CD4-positive, alpha-beta T cell treated with Interleukin-6 at 100 ng/mL for 8 hours (primary cell): ENCODE measurements around the gene ABO.
"Not testable (repeated sequence)": the region's sequence is repeated elsewhere in the genome, so short reads cannot be mapped to it uniquely, and the experiment has no call there.

Source experiments
- DNase-seq: peaks from one replicate; pipeline ENCODE4 v3.0.0-alpha.2; 2020; ENCODE audit warnings: mixed read lengths, low spot score

Gene ABO

DNA sequence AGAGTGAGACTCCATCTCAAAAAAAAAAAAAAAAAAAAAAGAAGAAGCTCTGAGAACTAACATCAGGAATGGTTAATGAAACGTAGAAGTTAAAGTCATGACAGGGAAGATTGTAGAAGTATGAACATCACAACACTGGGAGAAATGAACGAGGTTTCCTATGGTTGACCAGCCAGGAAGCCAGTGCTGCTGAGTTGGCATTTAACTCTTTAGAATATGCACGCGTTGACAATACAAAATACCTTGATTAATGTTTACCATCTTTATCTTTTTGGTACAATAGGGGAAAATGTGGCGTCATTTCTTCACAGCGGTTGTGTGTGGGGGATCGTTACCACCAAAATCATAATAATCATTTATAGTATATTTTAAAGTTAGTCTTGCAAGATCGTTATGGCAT is 32.0 kb downstream of the ABO start:
- DNase-seq = no peak

DNA sequence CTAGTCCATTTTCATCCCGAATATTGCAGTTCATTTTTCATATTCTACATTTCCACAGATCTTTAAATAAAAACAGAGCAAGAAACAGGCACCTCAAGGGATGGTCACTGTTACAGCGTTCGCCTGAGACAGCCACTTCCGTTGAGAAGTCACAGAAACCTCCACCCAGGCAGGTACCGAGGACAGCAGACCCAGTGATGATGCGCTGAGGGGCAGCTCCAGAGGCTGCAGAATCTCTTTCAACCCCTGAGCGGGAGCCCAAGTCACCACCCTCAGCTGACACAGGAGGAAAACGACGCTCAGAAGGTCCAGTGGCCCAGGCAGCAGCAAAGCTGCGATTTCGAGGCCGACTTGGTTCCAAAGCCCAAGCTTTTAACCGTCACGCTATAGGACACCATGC is 32.8 kb downstream of the ABO start:
- no peak for DNase-seq

DNA sequence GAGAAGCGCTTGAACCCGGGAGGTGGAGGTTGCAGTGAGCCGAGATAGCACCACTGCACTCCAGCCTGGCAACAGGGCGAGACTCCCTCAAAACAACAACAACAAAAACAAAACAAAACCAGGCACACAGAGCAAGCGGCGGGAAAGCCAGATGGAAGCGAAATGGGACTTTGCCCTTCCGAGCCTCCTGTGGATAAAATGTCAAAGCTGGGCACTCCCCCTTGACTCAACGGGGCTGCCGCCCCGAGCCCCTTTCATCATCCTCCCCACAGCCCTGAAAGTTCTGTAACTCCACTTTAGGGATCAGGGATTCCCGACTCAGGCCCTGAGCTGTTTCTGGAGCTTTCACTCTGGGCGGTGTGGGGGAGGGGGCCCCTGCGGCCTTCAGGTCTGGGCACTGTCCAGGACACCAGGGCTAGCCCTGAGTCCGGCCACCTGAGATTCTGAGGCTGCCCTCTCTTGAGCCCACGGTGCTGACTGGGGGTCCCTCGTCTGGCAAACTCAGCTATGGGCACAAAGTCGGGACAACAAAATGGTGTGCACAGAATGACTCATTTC is 35.4 kb downstream of the ABO start:
- DNase-seq = no peak

DNA sequence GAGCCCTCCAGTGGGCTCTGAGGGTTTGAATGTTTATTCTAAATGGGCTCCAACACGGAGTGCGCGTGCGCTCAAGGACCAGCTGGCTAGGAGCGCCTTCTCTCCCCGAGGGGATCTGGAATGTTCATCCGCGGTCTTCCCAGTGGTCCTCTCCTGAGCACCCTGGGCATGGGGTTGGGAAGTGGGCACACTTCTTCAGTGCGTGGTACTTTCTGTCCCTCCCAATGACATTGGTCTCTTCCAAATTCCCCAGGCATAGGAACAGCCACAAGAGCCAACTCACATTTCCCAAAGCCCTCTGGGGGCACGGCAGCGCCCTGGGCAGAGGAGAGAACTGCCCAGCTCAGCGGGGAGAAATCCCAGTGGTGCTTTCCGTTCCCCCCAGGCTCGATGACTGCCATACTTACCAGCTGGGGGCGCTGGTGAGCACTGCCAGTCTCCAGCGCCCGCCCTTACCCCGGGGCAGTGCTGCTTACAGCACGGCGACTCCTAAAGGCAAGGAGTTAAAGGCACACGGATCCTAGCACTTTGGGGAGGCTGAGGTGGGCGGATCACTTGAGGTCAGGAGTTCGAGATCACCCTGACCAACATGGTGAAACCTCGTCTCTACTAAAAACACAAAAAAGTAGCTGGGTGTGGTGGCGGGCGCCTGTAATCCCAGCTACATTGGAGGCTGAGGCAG is 36.0 kb downstream of the ABO start:
- peak; percentile 47 for DNase-seq

DNA sequence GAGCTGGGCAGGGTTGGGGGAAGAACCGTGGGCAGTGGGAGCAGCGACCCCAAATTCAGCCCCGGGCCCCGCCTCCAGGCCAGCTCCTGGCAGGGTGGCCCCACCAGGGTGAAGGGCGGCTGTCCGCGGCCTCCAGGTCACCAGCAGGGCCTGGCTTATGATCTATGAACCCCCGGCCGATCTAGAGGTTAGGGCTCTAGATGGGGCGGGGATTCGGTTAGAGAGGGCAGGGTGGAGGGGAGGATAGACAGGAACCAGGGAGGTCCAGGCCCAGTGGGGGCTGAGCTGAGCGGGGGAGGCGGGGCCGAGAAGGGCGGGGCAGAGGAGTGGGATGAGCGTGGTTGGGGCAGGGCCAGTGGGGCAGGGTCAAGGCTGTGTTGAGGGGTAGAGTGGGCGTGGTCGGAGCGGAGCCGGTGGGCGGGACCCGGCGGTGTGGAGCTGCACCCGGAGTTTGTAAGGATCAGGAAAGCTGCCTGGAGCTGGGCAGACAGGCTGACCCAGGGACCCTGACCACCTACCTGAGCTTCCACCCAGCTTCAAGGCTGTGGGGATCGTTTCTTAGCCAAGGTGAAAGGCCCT is 36.6 kb downstream of the ABO start:
- DNase-seq = peak; percentile 20

DNA sequence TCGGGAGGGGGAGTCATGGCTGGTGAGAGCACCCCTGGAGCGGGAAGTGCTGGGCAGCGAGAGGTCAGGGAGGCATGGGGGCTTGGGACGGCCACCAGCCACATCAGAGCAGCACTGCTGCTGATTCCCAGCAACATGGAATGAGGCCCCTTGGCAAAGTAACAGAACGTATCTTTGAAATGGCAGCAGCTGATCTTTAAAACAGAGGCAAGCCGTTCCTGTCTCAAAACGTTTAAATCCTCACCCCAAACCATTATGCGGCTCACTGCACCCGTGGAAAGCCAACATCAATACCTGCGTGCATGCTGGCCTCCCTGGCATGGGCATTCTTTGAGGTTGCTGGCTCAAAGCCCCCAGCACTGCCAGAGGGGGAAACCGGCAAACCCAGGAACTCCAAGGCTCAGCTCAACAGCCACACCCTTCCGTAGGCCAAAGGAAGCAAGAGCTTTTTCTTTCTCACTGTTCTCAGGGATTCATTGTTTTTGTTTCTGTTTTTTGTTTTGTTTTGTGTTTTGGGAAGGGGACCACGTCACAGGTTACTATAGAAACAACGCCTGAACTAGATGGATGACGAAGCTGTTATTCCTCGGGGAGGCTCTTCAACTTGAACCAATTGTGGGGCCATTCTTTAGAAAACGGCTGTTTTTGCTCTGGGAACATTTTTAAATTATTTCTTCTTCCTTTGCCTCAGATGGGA is 37.8 kb downstream of the ABO start:
- DNase-seq = no peak

DNA sequence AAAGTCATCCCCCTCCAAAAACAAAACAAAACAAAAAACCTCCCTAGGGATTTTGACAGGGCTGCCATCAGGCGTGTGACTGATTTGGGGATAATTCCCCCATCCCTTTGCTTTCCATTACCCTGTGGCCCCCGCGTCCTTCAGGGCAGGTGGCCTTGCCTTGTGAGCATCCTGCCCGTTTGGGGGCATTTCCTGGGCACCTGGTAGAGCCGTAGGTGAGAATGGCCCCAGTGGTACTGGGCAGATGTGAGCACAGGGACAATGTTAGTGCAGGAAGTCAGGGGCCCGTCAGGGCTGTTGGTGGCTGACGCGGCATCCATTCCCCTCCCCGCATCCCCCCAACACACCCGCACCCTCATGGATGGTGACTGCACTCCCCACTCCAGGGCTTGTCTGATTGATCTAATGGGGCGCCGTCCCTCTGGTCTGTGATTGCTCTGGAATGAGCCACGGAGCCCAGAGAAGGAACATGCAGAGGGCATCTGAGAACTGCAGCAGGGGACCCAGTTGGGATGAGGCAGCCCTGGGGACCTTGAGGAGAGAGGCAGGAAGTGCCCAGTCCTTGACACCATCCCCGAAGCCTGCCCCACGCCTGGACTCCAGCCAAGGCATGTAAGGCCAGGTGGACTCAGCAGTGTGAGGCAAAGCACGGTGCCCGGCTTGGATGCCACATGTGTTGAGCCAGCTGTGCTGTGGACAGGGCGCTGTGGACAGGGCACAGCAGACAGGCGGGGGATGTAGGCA is 38.5 kb downstream of the ABO start:
- DNase-seq = not testable (repeated sequence)

DNA sequence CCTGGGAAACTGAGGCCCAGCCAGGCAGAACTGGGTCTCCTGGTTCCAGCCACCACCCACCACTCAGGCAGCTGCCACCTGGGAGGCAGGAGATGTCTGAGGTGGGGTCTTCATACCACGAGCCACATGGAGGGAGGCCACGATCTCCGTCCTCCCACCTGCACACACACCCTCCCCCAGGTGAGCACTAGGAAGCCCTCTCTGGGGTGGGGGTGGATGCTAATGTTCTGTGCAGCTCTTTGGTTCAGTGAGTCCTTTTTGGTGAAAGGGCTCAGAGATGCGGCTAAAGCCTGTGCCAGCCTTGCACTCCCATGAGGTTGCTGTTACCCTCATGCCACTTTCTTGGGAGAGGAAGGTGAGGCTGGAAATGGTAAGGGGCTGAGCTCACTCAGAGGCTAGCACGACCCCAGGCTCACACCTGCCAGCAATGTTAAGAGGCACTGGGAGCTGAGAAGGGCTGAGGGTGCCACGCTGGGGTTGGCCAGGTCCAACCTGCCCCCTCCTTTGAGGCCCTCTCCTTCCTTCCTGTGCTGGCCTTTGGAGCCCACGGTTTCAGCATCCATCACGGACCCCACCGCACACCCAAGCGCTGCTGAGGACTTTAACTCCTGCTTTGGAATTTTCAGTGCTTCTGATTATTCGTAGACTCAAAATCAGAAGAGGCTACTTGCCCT is 39.3 kb downstream of the ABO start:
- DNase-seq = no peak

DNA sequence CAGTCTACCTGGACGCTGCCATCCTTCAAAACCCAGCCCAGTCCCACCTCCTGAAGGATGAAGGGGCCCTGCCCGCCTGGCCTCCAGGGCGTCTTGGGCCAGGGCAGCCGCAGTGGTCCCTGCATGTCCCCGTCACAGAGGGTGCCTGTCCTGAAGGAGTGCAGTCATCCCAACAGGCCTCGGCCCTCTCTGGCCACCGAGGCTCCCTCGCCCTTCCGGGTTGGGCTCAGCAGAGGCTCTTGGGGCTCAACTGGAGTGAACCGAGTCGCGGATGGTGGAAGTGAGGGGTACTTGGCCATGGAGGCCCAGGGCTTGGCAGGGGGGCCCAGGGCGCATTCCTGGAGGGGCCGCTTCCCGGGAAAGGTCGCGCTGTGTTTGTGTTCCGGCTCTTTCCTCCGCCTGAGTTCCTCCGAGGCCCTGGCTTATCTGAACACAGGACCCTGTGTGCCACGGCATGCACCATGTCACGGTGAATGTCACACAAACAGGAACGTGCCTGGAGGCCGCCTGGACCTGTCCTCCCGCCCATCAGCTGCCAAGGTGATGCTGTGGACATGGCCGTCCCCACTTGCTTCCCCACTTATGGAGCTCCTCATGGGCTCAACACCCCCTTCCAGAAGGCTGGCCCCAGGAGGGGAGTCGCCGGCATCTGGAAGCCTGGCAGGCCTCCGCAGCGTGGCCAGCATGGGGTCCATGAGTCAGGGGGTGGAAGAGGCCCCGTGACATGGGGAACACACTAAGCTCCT is 40.3 kb downstream of the ABO start:
- no peak for DNase-seq

DNA sequence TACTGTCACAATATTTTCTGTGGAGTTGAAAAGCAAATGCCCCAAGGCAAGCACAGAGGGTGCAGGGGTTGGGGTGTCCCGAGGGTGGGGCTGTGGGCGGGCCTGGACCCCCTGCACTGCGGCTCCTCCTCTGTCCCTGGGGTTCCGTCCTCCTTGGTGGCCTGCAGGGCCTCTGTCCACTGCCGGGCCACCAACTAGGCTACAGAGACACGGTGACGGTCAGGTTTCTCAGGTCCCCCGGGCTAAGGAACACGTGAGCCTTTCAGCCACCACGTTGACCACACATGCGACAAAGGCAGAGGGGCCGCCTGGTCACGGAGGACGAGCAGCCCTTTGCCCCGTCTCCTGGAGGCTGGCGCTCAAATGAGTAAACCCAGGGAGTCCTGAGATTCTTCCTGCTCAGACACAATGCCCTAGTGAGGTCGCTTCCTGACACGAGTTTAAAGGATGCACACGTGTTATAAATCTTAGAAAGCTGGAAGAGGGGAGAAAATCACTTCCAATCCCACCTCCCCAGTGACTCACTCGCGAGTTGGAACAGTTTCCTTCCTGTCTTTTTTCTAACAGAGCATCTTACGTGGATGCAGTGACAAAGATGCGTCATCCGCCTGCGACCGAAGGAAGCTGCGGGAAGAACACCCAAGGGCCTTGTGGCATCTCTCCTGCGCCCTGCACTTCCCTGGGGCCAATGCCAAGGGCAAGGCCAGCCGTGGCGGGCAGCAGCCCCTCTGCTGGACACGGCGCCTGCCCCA is 41.1 kb downstream of the ABO start:
- DNase-seq = no peak

DNA sequence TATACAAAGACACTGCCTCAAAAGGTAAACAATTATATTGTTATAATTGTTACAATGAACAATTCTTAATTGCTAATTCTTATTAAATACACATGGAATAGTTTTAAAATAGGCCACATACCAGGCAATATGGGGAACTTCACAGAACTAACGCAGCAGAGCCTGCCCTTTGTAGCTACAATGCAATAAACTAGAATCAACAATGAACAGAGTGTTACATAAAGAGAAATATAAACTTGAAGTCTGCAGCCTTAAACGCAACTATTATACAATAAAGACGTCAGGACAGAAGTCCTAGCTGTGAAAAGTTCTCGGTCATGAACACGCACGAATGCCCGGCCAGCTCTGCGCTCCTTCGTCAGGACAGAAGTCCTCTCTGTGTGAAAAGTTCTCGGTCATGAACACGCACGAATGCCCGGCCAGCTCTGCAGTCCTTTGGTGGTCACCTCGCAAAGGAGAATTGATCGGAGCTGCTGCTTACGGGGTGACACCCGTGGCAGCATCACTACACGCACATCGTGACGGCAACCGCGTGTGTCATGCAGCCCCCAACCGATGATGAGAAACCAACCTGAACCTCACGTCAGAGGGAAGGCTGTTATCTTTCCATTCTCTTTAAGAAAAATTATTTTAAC is 43.0 kb downstream of the ABO start:
- not testable (repeated sequence) for DNase-seq

DNA sequence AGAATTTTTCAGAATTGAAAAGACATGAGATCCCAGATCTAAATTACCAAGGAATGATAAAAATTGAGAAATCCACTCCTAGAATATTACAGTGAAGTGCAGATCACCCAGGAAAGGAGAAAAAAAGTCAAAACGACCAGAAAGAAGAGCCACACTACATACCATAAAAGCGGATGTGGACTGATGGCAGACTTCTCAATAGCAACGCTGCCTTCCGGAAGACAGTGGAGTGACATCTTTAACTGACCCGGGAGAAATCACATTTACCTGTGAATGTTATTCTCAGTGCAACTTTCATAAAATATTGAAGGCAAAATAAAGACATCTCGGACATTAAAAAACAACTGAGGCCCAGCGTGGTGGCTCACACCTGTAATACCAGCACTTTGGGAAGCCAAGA is 44.5 kb downstream of the ABO start:
- DNase-seq = not testable (repeated sequence)

DNA sequence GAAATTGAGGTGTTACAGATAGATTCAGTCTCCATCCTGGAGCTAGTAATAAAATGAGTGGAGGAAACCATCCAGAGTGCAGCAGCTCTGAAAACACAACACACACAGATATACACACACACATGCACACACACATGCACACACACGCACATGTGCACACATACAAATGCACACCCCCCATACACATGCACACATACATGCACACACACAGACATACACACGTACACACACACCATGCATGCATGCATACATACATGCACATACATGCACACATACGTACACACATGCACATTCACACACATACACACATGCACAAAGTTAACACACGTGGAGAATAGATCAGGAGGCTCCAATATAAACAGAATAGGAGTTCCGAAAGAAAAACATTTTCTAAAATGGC is 44.9 kb downstream of the ABO start:
- DNase-seq = no peak

DNA sequence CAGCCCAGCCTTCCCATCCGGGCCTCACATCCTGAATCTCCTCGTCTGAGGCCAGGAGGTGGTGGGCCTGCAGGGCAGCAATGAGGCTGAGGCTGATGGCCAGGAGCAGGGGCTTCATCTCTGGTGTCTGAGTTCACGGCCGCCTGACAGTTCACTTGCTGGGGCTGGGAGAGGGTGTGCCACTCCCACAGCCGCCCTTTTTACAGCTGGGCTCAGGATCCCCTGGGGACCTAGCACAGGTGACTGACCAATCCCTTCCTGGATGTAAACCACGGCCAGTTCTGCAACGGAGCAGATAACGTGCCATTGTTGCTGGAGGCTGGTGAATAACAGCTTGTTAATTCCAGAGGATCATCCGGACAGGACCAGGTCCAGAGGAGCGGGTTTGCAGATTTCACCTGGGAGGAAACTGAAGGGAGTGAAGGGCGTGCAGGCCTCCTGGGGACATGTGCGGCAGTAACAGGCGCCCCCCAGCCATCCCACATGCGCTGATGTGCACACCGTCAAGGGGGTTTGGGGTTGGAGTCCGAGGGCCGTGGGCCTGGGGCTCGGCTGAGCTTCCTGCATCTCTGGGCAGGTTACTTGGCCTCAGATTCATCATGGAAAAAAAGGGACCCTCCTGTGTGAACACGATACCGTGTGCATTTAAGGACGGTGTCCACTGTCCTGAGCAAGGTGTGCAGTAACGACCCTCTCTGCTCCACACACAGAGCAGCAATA is 46.4 kb downstream of the ABO start:
- not testable (repeated sequence) for DNase-seq

DNA sequence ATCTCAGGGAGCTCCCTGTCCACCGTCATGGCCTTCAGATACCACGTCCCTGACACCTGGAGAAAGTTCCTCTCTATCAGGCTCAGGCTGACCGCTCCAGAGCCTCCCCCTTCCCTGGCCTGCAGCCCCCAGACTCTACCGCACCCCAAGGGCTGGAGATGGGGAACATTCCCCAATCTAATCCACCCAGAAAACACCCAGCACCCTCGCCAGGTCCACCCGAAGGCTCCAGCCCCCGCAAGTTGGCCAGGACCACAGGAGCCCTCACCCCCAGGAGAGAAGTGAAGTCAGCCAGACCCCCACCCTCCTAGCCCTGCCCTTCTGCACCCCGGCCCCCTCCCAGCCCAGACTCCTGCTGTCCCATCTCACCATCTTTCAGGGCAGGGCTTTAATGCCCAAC is 47.0 kb downstream of the ABO start:
- DNase-seq = not testable (repeated sequence)

DNA sequence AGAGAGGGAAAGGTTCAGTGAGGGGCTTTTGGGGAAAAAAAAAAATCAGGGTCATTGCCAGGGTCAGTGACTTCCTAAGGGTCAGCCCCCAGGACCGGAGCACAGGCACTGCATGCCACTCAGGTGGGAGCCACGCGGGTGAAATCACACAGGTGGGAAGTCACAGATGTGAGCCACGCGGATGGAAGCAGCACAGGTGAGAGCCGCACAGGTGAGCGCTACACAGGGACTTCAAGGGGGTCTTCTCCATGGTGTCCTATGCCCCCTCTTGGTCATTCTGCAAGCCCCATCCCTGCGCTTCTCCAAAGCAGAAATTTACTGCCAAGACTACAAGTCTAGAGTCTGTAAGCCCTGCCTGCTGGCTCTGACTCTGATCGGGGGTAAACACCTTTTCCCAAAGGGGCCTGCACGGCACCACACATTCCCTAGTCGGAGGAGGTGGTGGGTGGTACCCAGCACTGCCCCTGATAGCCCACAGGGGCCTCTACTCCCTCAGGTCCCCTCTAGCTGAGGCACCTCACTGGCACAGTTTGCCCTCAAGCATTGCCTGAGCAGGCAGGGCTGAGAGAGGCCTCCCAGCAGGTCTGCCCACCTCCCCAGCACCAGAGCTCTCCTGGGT is 47.6 kb downstream of the ABO start:
- no peak for DNase-seq

DNA sequence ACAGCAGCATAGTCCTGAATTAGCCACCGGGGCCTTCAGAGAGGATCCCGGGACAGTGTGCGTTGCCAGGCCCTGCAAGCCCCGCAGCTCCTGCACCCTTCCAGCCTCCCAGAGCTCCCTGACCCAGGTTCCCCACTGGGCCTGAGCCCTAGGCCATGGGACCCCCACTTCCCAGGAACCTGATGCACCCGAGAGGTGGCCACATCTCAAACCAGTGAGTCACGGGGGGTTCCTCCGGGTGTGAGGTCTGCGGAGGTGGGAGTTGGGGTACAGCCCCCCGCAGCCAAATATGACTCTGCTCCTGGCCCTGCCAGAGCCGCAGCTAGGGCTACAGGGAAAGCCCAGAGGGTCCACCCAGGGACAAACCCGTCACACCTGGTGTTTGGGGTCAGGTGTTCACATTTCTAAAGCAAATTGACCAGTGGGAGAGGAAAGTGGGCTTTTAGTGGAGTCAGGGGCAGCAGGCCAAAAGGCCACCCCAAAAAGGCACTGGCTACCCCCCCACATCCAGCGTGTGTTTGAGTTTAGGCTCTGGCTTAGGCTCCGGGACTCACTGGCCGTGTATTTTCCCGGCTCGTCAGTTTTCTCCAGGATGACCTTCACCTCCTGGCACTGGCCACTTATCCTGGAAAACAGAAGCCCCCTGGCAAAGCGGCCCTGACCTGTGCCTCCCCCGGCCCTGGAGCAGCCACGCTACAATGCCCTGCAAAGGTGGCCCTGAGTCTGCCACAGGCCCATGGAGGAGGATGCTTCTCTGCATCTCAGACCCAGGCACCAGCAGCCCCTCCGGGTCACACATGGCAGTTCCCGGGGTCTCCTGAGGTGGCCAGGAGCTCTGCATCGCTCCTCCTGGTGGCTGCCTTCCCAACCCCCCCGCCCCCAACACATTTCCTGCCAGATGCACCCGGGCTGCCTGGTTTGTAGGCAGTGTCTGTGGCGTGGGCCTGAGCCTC is 48.5 kb downstream of the ABO start:
- no peak for DNase-seq
